ENCODE data around the gene HMGN4.
"Not testable (repeated sequence)": the region's sequence is repeated elsewhere in the genome, so short reads cannot be mapped to it uniquely, and the experiment has no call there.

Gene HMGN4

DNA sequence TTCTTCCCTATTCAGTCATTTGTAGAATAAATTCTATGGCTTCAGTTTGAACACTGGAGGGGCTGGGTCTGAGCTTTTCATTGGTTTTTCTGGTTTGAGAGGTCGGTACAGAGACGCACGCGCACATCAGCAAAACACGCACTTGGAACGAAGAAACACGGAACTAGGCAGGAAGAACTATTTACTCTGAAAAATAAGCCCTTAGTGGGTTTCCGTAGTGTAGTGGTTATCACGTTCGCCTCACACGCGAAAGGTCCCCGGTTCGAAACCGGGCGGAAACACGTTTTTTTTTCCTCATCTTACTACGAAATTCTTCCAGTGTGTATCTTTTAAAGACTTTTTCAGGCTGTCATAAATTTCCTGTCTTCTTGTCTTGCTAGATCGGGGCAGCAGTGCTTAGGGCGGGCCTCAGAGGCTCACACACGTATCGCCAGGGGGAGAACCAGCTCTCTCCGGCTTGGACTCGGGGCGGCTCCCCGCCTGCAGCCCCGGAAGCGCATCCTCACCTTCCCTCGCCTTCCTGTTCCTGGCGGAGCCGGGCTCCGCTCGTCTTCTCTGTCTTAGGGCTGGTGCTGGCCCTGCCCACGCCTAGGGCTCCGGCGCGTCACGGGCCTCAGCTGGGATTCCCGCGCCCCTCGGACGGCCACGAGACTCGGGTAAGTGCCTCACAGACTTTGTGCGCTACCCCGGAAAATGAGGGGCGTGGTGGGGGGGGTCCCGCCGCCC lies at the start of gene HMGN4:
Gene HMGN4, plus strand, starts transcription at position 521 of the 726 bp plus-strand sequence. CDS start 6,841 bp downstream, outside the sequence.
- DNase-seq, result peak; percentile 72

DNA sequence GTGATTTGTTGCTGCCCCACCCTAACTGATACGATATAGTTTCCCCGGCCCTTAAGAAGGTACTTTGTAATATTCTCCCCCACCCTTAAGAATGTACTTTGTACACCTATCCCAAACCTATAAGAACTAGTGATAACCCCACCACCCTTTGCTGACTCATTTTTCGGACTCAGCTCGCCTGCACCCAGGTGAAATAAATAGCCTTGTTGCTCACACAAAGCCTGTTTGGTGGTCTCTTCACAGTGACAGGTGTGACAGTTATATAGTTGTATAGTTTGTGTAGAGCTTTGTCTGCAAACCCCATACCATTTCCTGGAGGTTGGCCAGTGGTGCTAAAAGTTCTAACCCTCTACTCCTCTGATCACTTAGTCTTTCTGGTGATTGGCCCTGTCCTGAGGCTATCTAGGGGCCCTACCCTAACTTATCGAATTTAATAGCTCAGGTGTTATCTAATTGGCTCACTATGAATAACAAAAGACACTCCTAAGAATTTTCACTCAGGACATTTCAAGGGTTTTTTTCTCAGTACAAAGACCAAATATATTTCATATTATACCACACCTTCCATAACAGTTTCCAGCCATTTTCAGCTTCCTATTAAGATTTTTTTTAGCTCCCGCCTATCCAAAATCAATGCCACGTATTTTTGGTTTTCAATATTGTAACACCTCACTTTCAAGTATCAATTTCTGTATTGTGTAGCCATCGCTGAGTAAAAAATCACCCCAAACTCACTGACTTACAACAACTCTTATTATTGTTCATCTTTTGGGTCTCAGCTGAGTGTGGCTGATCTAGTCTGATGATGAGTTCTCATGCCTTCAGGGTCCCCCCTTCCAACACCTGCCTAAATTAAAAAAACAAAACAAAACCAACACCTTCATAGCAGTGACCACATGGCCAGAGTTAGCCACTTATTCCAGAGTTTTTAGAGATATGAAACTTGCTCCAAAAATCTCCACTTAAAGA lies 47.9 kb upstream of the HMGN4 start:
- no peak for DNase-seq

DNA sequence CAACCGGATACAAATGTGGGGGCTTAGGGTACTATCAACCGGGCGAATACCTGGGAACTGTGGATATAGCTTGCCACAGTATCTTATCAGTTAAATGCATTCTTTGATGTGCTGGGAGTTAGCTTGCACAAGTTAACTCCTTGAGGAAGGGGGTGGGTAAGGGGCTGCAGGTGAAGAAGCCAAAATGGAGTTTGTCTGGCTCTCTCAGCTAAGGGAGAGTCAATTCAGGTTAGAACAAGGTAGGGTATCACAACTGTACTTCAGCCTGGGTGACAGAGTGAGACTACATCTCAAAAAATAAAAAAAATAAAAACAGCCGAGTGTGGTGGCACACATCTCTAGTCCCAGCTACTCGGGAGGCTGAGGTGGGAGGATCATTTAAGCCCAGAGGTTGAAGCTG lies 46.6 kb upstream of the HMGN4 start:
- no peak for DNase-seq

DNA sequence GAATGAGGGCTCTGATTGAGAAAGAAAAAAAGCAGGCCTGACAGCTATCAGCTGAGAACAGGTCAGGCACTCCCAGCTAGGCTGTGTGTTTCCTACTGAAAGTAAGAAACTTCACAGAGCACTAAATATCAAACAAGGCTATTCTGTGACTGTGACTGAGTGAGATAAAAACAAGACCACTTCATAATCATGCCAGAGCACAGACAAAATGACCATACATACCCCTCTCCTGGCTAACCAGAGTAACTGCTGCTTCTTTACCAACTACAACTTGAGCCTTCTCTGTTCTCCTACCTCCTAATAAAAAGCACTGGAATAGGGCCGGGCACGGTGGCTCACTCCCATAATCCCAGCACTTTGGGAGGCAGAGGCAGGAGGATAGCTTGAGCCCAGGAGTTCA lies 44.9 kb upstream of the HMGN4 start:
- no peak for DNase-seq

DNA sequence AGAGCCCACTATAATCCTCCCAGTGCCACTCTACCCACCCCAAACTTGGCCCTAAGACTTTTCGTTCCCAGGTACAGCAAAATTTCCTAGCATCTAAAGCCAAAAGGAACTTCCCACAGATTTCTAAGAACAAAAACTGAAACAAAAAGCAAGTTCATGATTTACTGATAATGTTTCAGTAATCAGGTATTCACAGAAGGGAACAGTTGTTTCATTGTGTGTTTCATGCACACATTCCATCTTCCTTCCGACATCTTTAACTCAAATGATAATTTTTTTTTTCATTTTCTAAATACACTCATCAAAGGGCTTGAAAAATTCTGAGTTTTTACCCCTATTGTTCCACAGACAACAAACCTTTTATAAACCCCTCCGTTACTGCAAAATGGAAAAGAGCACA lies 44.0 kb upstream of the HMGN4 start:
- DNase-seq, result no peak

DNA sequence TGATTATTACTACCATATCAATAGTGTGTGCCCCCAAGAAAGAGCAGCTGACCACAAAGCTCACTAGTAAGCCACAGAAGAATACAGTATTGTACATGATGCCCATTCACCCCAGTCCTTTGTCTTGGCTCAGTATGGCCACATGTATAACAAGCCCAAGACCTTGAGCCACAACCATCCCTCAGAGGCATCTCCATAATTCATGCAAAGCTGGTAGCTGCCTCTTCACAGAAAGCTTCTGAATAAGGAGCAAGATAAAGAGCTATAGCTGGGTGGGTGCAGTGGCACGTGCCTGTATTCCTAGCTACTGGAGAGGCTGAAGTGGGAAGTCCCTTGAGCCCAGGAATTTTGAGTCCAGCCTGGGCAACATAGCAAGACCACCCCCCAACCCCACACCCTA lies 42.9 kb upstream of the HMGN4 start:
- DNase-seq, result no peak

DNA sequence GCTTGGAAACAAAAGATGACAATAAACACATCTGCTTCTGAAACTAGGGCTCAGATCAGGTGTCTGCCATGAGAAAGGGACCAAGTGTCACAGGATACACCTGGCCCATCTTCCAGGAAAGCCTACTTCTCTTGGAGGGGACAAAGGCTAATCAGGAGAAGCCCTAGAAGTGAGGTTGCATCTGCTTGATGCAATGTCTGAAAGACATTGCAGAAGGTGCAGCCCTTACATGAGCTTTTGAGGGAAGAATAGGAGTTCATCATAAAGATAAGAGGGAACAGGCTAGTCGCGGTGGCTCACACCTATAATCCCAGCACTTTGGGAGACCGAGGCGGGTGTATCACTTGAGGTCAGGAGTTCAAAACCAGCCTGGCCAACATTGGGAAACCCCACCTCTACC lies 40.6 kb upstream of the HMGN4 start:
- no peak for DNase-seq

DNA sequence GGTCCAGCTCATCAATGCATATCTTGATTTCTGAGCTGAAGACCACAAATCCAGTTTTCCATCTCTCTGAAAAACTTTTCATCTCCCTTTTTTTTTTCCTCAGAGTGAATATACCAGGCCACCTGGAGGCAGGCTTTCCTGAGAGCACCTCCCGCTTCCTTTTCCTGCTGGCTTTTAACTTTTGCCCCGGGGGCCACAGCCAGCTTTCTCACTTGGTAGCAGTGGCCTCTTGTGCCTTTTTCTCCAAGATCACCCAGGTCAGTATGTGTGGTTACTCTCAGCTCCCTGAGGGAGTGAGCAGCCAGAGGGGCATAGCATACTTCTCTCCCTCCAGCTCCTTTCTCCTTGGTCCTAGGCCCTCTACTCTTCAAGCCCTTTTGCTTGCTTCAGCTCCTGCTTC lies 38.1 kb upstream of the HMGN4 start, which contains the start of gene BTN1A1:
Gene BTN1A1, plus strand, starts transcription at position 202 of the 400 bp plus-strand sequence. CDS start 984 bp downstream, outside the sequence.
- DNase-seq, result no peak

DNA sequence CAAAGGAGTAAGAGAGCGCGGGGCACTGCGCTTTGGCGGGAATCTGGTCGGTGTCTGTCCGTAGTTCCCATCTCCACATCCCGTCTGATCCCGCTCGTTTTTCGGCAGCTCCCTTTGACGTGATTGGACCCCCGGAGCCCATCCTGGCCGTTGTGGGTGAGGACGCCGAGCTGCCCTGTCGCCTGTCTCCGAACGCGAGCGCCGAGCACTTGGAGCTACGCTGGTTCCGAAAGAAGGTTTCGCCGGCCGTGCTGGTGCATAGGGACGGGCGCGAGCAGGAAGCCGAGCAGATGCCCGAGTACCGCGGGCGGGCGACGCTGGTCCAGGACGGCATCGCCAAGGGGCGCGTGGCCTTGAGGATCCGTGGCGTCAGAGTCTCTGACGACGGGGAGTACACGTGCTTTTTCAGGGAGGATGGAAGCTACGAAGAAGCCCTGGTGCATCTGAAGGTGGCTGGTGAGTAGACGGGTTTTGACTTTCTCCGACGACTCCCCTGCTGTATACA lies 36.6 kb upstream of the HMGN4 start:
- DNase-seq, result no peak

DNA sequence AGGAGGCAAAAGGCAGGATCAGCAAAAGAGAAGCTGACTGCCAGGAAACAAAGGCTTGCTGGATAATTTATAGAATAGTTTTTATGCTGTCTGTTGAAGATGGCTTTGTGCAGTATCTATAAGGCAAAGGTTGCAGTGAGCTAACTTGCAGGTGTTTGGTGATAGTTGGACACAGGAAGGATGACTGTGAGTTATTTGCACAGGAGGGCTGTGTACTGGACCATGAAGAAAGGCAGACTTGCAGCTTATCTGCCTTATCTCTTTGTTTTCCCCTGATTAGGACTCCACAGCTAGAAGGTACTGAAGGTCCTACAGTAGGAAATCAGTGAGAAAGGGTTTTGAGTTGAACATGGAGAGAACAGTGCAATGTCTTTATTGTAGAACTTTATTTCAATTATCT lies 36.0 kb upstream of the HMGN4 start:
- no peak for DNase-seq

DNA sequence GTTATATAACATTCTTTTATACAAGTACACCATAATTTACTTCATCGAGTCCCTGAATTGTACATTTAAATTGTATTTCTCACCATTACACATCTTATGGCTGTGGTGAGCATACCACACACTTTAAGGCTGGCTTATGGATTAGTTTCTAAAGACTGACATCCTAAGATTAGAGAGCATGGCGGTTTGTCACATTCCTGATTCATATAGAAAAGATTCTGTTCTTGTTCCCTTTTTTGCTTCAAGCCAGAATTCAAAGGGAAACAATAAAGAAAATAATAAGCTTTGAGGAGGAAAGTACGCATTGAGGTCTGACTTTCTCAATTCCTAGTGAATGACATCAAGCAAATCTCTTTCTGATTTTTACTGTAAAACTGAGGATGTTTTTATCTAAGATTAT lies 35.5 kb upstream of the HMGN4 start:
- DNase-seq, result no peak

DNA sequence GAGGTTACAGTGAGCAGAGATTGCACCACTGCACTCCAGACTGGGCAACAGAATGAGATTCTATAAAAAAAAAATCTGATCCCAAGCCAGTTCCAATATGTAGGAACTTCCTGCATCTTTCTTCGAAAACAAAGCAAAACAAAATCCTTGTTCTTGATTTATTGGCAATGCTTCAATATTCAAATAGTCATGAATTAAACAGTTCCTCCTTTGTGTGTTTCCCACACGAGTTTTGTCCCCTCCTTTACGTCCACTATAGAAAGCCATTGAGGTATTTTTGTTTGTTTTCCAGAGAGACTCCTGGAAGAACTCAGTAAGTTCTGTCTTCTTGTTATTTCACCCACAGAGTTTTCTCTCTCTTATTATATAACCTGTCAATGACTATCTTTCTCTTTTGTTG lies 30.5 kb upstream of the HMGN4 start:
- no peak for DNase-seq

DNA sequence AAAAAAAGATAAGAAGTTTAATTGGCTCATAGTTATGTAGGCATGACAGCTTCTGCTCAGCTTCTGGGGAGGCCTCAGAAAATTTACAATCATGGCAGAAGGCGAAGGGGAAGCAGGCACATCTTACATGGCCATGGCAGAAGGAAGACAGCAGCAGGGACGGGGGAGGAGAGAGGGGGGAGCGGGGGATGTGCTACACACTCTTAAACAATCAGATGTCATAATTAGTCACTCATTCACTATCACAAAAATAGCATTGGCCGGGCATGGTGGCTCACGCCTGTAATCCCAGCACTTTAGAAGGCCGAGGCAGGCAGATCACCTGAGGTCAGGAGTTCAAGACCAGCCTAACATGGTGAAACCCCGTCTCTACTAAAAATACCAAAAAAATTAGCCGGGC lies 27.1 kb upstream of the HMGN4 start:
- not testable (repeated sequence) for DNase-seq

DNA sequence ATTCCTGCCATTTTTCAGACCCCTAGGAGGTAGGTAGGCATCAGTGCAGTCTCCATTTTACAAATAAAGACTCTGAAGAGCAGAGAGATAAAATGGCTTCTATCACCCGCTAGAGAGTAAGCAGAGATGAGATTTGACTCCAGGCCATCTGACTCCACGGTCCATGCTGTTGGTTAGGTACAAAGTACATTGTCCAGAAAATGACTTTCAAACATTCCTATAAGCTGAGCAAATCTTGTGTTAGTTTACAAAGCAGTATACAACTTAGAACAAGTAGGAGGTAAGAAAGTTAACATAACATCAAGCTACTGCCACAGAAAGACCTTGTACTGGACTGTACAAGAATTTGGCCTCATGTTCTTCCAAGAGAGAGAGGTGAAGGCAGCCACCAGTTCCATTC lies 23.2 kb upstream of the HMGN4 start:
- DNase-seq, result no peak

DNA sequence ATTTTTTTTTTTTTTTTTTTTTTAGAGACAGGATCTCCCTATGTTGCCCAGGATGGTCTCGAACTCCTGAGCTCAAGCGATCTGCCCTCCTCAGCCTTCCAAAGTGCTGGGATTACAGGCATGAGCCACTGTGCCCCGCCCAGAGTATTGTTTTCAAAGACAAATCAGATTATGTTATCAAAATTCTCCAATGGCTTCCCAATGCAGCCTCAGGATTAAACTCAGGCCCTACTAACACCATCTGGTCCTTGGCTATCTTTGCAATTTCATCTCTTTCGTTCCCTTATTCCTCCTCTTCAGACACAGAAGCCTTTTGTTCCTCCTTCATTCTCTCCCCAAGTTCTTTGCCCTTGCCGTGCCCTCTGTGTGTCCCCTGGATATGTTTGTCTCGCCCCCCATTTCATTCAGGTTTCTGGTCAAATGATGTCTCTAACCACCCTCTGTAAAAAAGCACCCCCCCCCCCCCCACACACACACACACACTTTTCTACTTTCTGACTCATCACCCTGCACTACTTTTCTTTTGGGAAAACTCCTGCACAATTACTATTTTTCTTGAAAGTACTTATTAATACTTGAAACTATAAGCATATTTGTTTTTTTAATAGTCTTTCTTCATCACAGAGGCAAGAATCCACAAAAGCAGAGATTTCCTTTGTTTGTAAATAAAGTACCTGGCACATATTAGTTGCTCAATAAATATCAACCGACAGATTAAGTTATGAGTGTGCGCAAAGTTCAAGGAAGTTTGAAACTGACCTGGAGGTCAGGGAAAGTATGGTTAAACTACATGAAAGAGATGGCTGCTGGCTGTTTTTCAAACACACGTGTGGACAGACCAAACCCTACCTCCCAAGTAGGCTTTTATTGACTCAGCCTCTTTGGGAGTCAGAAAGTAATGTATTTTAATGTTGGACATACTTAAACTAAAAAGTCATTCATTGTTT lies 21.4 kb upstream of the HMGN4 start:
- no peak for DNase-seq

DNA sequence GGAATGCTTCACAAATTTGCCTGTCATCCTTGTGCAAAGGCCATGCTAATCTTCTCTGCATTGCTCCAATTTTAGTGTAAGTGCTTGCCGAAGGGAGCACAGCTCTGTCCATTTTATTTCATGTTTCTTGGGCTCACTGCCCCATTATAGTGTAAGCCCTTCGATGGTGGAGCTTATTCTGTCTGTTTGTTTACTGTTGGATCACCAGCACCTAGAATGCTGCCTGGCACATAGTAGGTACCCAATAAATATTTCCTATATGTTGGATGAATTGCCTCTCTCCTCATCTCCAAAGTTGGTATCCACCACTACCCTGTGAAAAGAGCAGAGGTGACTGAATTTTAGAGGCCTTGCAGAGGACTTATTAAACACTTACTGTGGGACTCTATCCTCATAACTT lies 18.8 kb upstream of the HMGN4 start:
- no peak for DNase-seq

DNA sequence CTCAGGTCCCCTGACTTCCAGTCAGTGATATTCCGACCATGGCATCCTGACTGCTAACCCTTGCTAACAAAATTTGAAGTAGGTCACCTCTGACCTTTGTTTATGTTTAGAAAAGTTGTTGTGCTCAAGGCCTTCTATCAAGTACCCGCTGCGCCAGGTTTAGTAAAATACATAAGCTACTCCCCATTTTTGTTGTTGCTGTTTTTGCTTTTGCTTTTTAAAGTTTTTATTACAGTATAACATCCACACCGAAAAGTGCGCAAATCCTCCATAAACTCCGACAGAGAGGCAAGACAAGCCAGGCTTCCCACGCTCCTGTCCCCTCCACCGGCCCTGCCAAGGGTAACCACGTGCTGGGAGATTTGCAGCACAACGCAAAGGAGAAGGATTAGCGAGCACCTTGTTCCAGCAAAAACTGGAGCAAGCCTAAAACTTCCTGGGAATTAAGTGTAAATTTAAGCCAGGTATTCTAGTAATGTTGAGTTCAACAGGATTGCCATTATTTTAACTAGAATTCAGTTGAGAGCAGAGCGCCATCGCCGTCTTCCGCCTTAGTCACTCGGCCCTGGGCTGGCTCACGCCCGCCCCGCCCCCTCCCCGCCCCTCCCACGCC lies 17.8 kb upstream of the HMGN4 start:
- DNase-seq, result no peak

DNA sequence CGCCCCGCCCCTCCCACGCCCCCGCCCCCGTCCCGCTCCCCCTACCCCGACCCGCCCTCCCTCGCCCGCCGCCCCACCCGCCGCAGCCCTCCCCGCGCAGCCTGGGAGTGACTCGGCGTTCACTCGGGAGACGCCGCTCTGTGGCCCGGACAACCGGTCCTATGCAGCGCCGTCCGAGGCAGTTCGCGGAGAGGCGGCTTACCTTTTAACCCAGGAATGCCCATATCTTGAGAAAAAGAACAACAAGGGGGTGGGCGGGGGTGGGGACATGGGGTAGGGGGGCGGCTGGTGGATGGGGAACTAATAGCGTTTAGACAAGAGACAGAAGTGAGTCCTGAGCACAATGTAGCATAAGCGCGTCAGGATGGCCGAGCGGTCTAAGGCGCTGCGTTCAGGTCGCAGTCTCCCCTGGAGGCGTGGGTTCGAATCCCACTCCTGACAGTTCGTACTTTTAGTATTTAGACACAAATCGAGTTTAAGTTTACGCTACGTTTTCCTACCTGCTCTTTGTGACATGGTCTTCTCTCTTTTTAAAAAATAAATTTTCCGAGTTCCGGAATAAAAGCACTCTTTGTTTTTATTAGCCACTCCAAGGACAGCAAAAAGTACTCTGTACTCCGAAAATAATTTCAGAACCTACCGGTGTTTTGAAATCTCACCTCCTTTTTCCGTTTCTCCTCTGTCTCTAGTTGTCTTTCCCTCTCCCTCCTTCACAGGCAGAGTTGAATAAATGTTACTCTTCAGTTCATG lies 17.1 kb upstream of the HMGN4 start:
- peak; percentile 72 for DNase-seq

DNA sequence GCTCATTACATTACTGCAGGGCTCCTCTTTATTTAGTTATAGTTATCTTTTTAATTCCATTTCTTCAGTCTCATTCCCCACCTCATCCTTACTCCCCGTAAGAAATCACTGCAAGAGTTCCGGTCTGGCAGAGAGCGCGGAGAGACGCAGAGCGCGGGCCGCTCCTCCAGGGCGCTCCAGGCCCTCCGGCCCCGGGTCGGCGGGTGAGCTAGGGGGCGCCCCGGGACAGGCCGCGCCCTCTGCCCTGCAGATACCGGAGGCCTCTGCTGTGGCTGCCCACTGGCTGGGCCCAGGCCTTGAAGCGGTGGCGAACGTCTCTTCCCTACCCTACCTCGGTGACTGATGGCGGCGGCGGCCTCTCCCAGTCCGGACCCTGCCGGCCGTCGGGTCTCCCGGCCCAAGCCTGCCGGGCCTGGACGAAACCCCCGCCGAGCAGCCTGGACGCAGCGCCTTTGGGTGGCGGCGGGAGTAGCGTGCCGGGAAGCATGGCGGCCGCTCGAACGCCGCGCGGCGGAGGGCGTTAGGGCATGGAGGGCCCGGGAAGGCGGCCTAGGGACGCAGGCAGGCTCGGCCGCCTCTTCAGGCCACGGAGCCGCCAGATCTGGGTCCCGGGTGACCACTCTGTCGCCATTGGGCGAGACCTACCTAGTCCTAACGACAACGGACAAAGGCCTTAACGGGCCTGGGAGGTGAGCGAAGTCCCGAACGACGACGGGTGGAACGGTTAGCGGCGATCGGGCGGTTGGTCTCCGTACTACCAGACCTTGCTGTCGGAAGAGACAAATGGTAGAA lies 16.4 kb upstream of the HMGN4 start:
- DNase-seq, result no peak

DNA sequence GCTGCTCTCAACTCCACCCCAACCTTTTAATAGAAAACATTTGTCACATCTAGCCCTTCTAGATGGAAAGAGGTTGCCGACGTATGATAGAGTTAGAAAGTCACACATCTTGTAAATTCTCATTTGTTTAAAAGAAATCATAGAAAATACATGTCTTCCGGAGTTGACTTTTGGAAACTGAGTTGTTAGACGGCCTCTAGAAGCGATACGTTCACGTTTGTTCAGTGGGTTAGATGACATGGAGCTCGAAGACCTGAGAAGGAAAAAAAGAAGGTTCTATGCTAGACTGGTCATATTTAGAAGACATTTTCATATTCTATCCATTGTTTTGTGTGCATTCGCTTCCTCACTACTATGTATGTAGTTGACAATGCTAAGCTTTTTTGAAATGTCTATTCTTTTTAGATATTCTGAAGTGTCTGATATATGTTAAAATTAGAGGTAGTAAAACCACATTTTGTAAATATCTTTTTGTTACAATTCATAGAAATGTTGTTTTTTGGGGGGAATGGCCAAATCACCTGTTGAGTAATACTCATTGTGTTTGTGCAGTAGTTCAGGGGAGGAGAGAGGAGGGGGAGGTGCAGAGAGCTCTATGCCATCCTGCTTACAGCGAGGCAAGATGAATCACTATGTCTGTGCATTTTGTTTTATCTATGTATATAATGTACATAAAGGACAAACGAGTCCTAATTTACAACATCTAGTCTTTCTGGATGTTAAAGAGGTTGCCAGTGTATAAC lies 15.5 kb upstream of the HMGN4 start:
- not testable (repeated sequence) for DNase-seq

All from NCI-H1048 (cell line).